HepG2 (cell line): Measurements from ENCODE around the gene SCFD2. TPM values are rescaled to one million over a fixed set of nuclear protein-coding genes. Genes with fewer than 3 reads are reported as not detected.

Experiments used
- ATAC-seq: fragments of 200-7000 bp; cut with Tn5 transposase; 3 replicates; pipeline ENCODE4 v1.9.1; 2020; ENCODE audit warnings: mild to moderate bottlenecking, moderate library complexity
- BruUV-seq: library from RNA; stranded (reverse); fragments of 400-500 nt; replicated peaks from 2 replicates; lab custom pipeline; 2021; lab: Mats Ljungman, UMichigan
- CTCF ChIA-PET: fragments of 300-600 bp; formaldehyde crosslinking; extraction: SDS; loops from one replicate; lab custom pipeline; 2021; ENCODE audit warnings: low total read pairs, inconsistent platforms, low intra/inter-chr PET ratio; lab: Yijun Ruan, JAX
- POLR2A ChIA-PET: fragments of 350-600 bp; sonication (Branson Sonifier 250); formaldehyde crosslinking; loops from one replicate; lab custom pipeline; 2020; ENCODE audit warnings: antibody characterized with exemption, inconsistent platforms; lab: Yijun Ruan, JAX
- DNase-seq: peaks from one replicate; pipeline ENCODE4 v3.0.0-alpha.2; 2015; ENCODE audit warnings: low spot score
- FAIRE-seq: peaks from 3 replicates; lab custom pipeline; 2011; peaks lifted over from hg19 to GRCh38; lab: Jason Lieb, UNC
- H2AFZ ChIP-seq: one replicate; pipeline ENCODE4 v1.6.1; 2011; ENCODE audit warnings: low read length, inconsistent platforms
- H3K27ac ChIP-seq: fragments of 300-600 bp; 3 replicates; pipeline ENCODE4 v1.8.0; 2011; ENCODE audit warnings: mixed run types, mild to moderate bottlenecking, mixed read lengths, low read length, inconsistent platforms; ENCODE audit not compliant: insufficient read depth; ENCODE audit errors: extremely low read length
- H3K27me3 ChIP-seq, 2 experiments: fragments of 200-600 bp in 1 of 2; 2 replicates in 1 of 2; 3 replicates in 1 of 2; pipeline versions ENCODE4 v1.6.0 to v1.8.0; 2011; ENCODE audit warnings: low read length in 2 of 2, mild to moderate bottlenecking in 2 of 2, moderate library complexity in 2 of 2, inconsistent platforms in 1 of 2; ENCODE audit not compliant: insufficient read depth in 2 of 2, control insufficient read depth in 1 of 2
- H3K36me3 ChIP-seq, 2 experiments: fragments of 200-600 bp in 1 of 2; replicated peaks in 1 of 2; 2 replicates in 1 of 2; 3 replicates in 1 of 2; pipeline versions ENCODE4 v1.5.1 to v1.8.0; 2011; ENCODE audit warnings: low read length in 2 of 2, inconsistent platforms in 1 of 2; ENCODE audit not compliant: insufficient read depth in 2 of 2, control insufficient read depth in 1 of 2
- H3K4me1 ChIP-seq: 2 replicates; pipeline ENCODE4 v1.5.1; 2012; ENCODE audit warnings: low read length, inconsistent platforms; ENCODE audit not compliant: insufficient read depth
- H3K4me2 ChIP-seq: 2 replicates; pipeline ENCODE4 v1.6.0; 2011; ENCODE audit warnings: low read depth, low read length, inconsistent platforms
- H3K4me3 ChIP-seq, 3 experiments: fragments of 200-600 bp in 1 of 3; sonication (generic), shearing (Covaris generic) in 1 of 3; replicated peaks in 1 of 3; 2 replicates each; pipeline ENCODE4 v1.5.1; 2011 to 2016; ENCODE audit warnings: low read length in 3 of 3, inconsistent platforms in 2 of 3, low read depth in 2 of 3, mild to moderate bottlenecking in 2 of 3, control low read depth in 1 of 3, mixed read lengths in 1 of 3; ENCODE audit not compliant: insufficient read depth in 1 of 3
- H3K79me2 ChIP-seq: one replicate; pipeline ENCODE4 v1.6.1; 2011; ENCODE audit warnings: low read length, inconsistent platforms; ENCODE audit not compliant: insufficient read depth
- H3K9ac ChIP-seq: 2 replicates; pipeline ENCODE4 v1.6.0; 2011; ENCODE audit warnings: mild to moderate bottlenecking, low read depth, low read length, inconsistent platforms; ENCODE audit not compliant: insufficient read depth
- H3K9me3 ChIP-seq: 2 replicates; pipeline ENCODE4 v1.5.1; 2012; ENCODE audit warnings: mild to moderate bottlenecking, low read length
- H4K20me1 ChIP-seq: 2 replicates; pipeline ENCODE4 v1.6.0; 2011; ENCODE audit warnings: inconsistent platforms, mild to moderate bottlenecking, low read length, moderate library complexity; ENCODE audit not compliant: insufficient read depth
- KDM2A ChIP-seq: sonication (generic); formaldehyde crosslinking; IDR thresholded peaks from 2 replicates; pipeline ENCODE4 v1.4.0; 2020; ENCODE audit warnings: low read depth, missing genetic modification reagents, borderline replicate concordance
- MEF2D ChIP-seq: sonication (generic); formaldehyde crosslinking; IDR thresholded peaks from 2 replicates; pipeline ENCODE4 v1.5.1; 2020; ENCODE audit warnings: mild to moderate bottlenecking, missing genetic modification reagents
- MIXL1 ChIP-seq: IDR thresholded peaks from 2 replicates; pipeline ENCODE4 v1.6.1; 2016
- NONO ChIP-seq, 2 experiments: fragments of 450-650 bp in 1 of 2; sonication (generic) in 1 of 2; formaldehyde crosslinking in 1 of 2; IDR thresholded peaks in 1 of 2; conservative IDR thresholded peaks in 1 of 2; 2 replicates each; pipeline versions ENCODE4 v1.6.1 to v1.8.0; 2017 to 2022; ENCODE audit warnings: mild to moderate bottlenecking in 1 of 2, missing genetic modification reagents in 1 of 2, moderate library complexity in 1 of 2
- POLR2AphosphoS2 ChIP-seq: IDR thresholded peaks from 2 replicates; pipeline ENCODE4 v1.6.1; 2011; ENCODE audit warnings: low read depth, low read length, improper control_type of control experiment
- SSRP1 ChIP-seq: IDR thresholded peaks from 2 replicates; pipeline ENCODE4 v1.6.1; 2016; ENCODE audit warnings: control low read depth
- TGIF2 ChIP-seq: IDR thresholded peaks from 2 replicates; pipeline ENCODE4 v1.6.1; 2016; ENCODE audit warnings: control low read depth, missing compliant biosample characterization
- ZBTB38 ChIP-seq: sonication (generic); formaldehyde crosslinking; IDR thresholded peaks from 2 replicates; pipeline ENCODE4 v1.5.1; 2020; ENCODE audit warnings: mild to moderate bottlenecking, missing genetic modification reagents
- ZNF234 ChIP-seq: sonication (generic); formaldehyde crosslinking; conservative IDR thresholded peaks from 2 replicates; pipeline ENCODE4 v1.5.1; 2020; ENCODE audit warnings: mild to moderate bottlenecking, missing genetic modification reagents
- ZNF317 ChIP-seq: sonication (generic); formaldehyde crosslinking; IDR thresholded peaks from 2 replicates; pipeline ENCODE4 v1.5.0; 2020; ENCODE audit warnings: mild to moderate bottlenecking, missing genetic modification reagents
- ZNF720 ChIP-seq: sonication (generic); formaldehyde crosslinking; IDR thresholded peaks from 2 replicates; pipeline ENCODE4 v1.4.0; 2020; ENCODE audit warnings: missing genetic modification reagents
- ZNF83 ChIP-seq: sonication (generic); formaldehyde crosslinking; IDR thresholded peaks from 2 replicates; pipeline ENCODE4 v1.4.0; 2020; ENCODE audit warnings: missing genetic modification reagents, mild to moderate bottlenecking, borderline replicate concordance
- WGBS: methylation state at CpG from one replicate; pipeline ENCODE4 v1.1.6; 2017; ENCODE audit warnings: low lambda C conversion rate; 5-methylcytosine and 5-hydroxymethylcytosine counted together
- in situ Hi-C: cut with HindIII; loops from 2 replicates; pipeline ENCODE4 v1.10.0; 2017; ENCODE audit warnings: low pct_unique_long_range_greater_than_20kb; ENCODE audit not compliant: extremely low pct_ligation_motif_present
- intact Hi-C: fragments of 100-400 bp; cut with micrococcal nuclease; formaldehyde crosslinking; loops from one replicate; pipeline ENCODE4 v1.10.0; 2022; ENCODE audit not compliant: unreplicated experiment
- polyA plus RNA-seq, 8 experiments: library from polyadenylated mRNA; depleted of rRNA in 3 of 8; stranded (reverse) in 7 of 8; unstranded in 1 of 8; fragments of >200 nt; fragmentation: Illumina TruSeq in 4 of 8; extraction: Trizol in 4 of 8; gene quantifications; 2 replicates each; pipeline versions ENCODE4 v1.2.1 to v1.2.3, GENCODE V29; 2011 to 2016; ENCODE audit warnings: low read depth in 4 of 8, missing spikeins in 1 of 8, mixed read lengths in 1 of 8; ENCODE audit not compliant: insufficient read depth in 1 of 8
- total RNA-seq, 5 experiments: library from RNA; depleted of rRNA; stranded (reverse); fragments of >200 nt; fragmentation: Illumina TruSeq; extraction: Trizol; gene quantifications; 2 replicates each; pipeline ENCODE4 v1.2.3, GENCODE V29; 2016; ENCODE audit warnings: low read depth in 1 of 5
- TF ChIP-seq, protein P1 (sequence below): sonication (generic); formaldehyde crosslinking; IDR thresholded peaks from 2 replicates; pipeline ENCODE4 v1.5.1; 2020; ENCODE audit warnings: mild to moderate bottlenecking, missing genetic modification reagents, moderate library complexity

The SCFD2 gene
- total and polyA plus RNA-seq, 2 of the 13 experiments (the other 11 are each of a cell fraction or from before 2014, with no cell fraction given), result 4.6 to 15.6 TPM

GRCh38 chr4:52842792-52843191 lies 523.1 kb downstream of the SCFD2 start:
- no peak overlapping the region for H3K9ac ChIP-seq
- ChIA-PET POLR2A (no interaction called here), CTCF (no interaction called here)
- no peak for ATAC-seq
- H3K27ac ChIP-seq, result no peak overlapping the region
- H3K9me3 ChIP-seq, result no peaks in the 10 kb centered on the region
- H3K4me2 ChIP-seq, result no peak overlapping the region
- DNase-seq, result no peak
- WGBS, result 5% methylated on average over 3 of the region's 3 CpGs
- H3K36me3 ChIP-seq, result no peaks in the 10 kb centered on the region
- H3K79me2 ChIP-seq, result no peaks in the 10 kb centered on the region
- peaks cover 22% of the 10 kb centered on the region for H3K4me1 ChIP-seq
- no peak for FAIRE-seq
- no peaks in the 10 kb centered on the region; a peak in 2 of 5 replicates for H3K27me3 ChIP-seq
- in situ Hi-C loops, result no loop called here
- H3K4me3 ChIP-seq, result no peak overlapping the region
- TF ChIP-seq ZNF317, result no peak
- TF ChIP-seq ZNF720 (CRISPR knock-in tag), result no peak
- TF ChIP-seq ZBTB38 (CRISPR knock-in tag), result no peak
- TF ChIP-seq ZNF234 (CRISPR knock-in tag), result no peak
- no peak for TF ChIP-seq TGIF2 (CRISPR knock-in tag)
- TF ChIP-seq NONO (IDR thresholded peaks at IDR 0.05), result no peak
- no peak for TF ChIP-seq NONO (CRISPR knock-in tag; conservative IDR thresholded peaks at IDR 0.05)
- TF ChIP-seq POLR2AphosphoS2, result no peak
- TF ChIP-seq ZNF83, result no peak
- no peak for TF ChIP-seq MEF2D (CRISPR knock-in tag)
- TF ChIP-seq MIXL1 (CRISPR knock-in tag), result no peak
- TF ChIP-seq SSRP1 (CRISPR knock-in tag), result no peak
- TF ChIP-seq KDM2A (CRISPR knock-in tag), result no peak
- TF ChIP-seq, protein P1, sequence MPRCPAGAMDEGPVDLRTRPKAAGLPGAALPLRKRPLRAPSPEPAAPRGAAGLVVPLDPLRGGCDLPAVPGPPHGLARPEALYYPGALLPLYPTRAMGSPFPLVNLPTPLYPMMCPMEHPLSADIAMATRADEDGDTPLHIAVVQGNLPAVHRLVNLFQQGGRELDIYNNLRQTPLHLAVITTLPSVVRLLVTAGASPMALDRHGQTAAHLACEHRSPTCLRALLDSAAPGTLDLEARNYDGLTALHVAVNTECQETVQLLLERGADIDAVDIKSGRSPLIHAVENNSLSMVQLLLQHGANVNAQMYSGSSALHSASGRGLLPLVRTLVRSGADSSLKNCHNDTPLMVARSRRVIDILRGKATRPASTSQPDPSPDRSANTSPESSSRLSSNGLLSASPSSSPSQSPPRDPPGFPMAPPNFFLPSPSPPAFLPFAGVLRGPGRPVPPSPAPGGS (CRISPR knock-in tag), result no peak
- no peak overlapping the region for H2AFZ ChIP-seq
- intact Hi-C loops, result no loop called here
- BruUV-seq, result no TSS peak
- H4K20me1 ChIP-seq, result no peaks in the 10 kb centered on the region
